IMR-90 (cell line): ENCODE results near the gene TJP3. TPM values are rescaled to one million over a fixed set of nuclear protein-coding genes. Genes with fewer than 3 reads are reported as not detected.

ENCODE experiments used
- ATAC-seq: fragments of 200-7000 bp; cut with Tn5 transposase; 2 replicates; pipeline ENCODE4 v1.9.1; 2020; ENCODE audit warnings: low read depth, mild to moderate bottlenecking, moderate library complexity
- BruUV-seq: library from RNA; stranded (reverse); fragments of 400-500 nt; replicated peaks from 2 replicates; lab custom pipeline; 2021; lab: Mats Ljungman, UMichigan
- CTCF ChIA-PET: fragments of 300-600 bp; formaldehyde crosslinking; extraction: SDS; loops from one replicate; lab custom pipeline; 2021; ENCODE audit warnings: antibody characterized with exemption; lab: Yijun Ruan, JAX
- POLR2A ChIA-PET: fragments of 300-600 bp; sonication (Branson Sonifier 250); formaldehyde crosslinking; loops from one replicate; lab custom pipeline; 2022; ENCODE audit warnings: antibody characterized with exemption; ENCODE audit not compliant: unreplicated experiment; lab: Charles Lee
- DNase-seq: peaks from one replicate; pipeline ENCODE4 v3.0.0; 2013
- H2AFZ ChIP-seq: replicated peaks from 2 replicates; pipeline ENCODE3; 2013; ENCODE audit warnings: low read length, mild to moderate bottlenecking; ENCODE audit not compliant: poor library complexity
- H2AK5ac ChIP-seq: 2 replicates; pipeline ENCODE4 v1.6.1; 2013; ENCODE audit warnings: low read depth, low read length, inconsistent platforms
- H2AK9ac ChIP-seq: replicated peaks from 2 replicates; pipeline ENCODE3; 2013; ENCODE audit warnings: mild to moderate bottlenecking, low read depth, low read length, moderate library complexity; ENCODE audit not compliant: poor library complexity
- H2BK120ac ChIP-seq: 2 replicates; pipeline ENCODE4 v1.6.1; 2013; ENCODE audit warnings: low read depth, low read length, inconsistent platforms
- H2BK15ac ChIP-seq: 3 replicates; pipeline ENCODE4 v1.6.1; 2013; ENCODE audit warnings: low read depth, low read length, inconsistent platforms
- H2BK20ac ChIP-seq: 2 replicates; pipeline ENCODE4 v1.6.1; 2013; ENCODE audit warnings: low read depth, mild to moderate bottlenecking, inconsistent platforms, low read length, moderate library complexity
- H2BK5ac ChIP-seq: 2 replicates; pipeline ENCODE4 v1.6.1; 2013; ENCODE audit warnings: mild to moderate bottlenecking, low read depth, low read length, inconsistent platforms; ENCODE audit not compliant: poor library complexity, severe bottlenecking
- H3K14ac ChIP-seq: replicated peaks from 2 replicates; pipeline ENCODE4 v1.6.1; 2013; ENCODE audit warnings: low read depth, low read length, inconsistent platforms
- H3K18ac ChIP-seq: 2 replicates; pipeline ENCODE4 v1.6.1; 2013; ENCODE audit warnings: low read depth, low read length, control low read depth
- H3K23ac ChIP-seq: 2 replicates; pipeline ENCODE4 v1.6.1; 2013; ENCODE audit warnings: low read depth, low read length, inconsistent platforms
- H3K27ac ChIP-seq: 2 replicates; pipeline ENCODE4 v1.5.1; 2013; ENCODE audit warnings: mild to moderate bottlenecking, control low read depth, low read length; ENCODE audit not compliant: insufficient read depth
- H3K27me3 ChIP-seq: 2 replicates; pipeline ENCODE4 v1.6.1; 2013; ENCODE audit warnings: low read length; ENCODE audit not compliant: control insufficient read depth, insufficient read depth
- H3K36me3 ChIP-seq: 2 replicates; pipeline ENCODE4 v1.6.1; 2013; ENCODE audit warnings: low read length, mixed read lengths; ENCODE audit not compliant: control insufficient read depth, insufficient read depth
- H3K4ac ChIP-seq: 2 replicates; pipeline ENCODE4 v1.6.1; 2013; ENCODE audit warnings: low read depth, low read length, inconsistent platforms
- H3K4me1 ChIP-seq: 2 replicates; pipeline ENCODE4 v1.6.1; 2013; ENCODE audit warnings: low read length, mixed read lengths; ENCODE audit not compliant: control insufficient read depth, insufficient read depth
- H3K4me2 ChIP-seq: 2 replicates; pipeline ENCODE4 v1.6.1; 2013; ENCODE audit warnings: low read depth, mild to moderate bottlenecking, control low read depth, low read length, moderate library complexity
- H3K4me3 ChIP-seq: 2 replicates; pipeline ENCODE4 v1.5.1; 2013; ENCODE audit warnings: low read depth, mild to moderate bottlenecking, control low read depth, low read length, moderate library complexity; ENCODE audit not compliant: insufficient read depth
- H3K56ac ChIP-seq: 2 replicates; pipeline ENCODE4 v1.6.1; 2013; ENCODE audit warnings: low read length, inconsistent platforms; ENCODE audit not compliant: insufficient read depth; ENCODE audit errors: extremely low read depth
- H3K79me1 ChIP-seq, 2 experiments: 2 replicates each; pipeline ENCODE4 v1.6.1; 2013; ENCODE audit warnings: low read length in 2 of 2, inconsistent platforms in 1 of 2, low read depth in 1 of 2
- H3K9ac ChIP-seq: 2 replicates; pipeline ENCODE4 v1.6.1; 2013; ENCODE audit warnings: low read depth, low read length, control low read depth
- H3K9me1 ChIP-seq: 2 replicates; pipeline ENCODE4 v1.6.1; 2013; ENCODE audit warnings: low read length, inconsistent platforms; ENCODE audit not compliant: insufficient read depth
- H3K9me3 ChIP-seq: 2 replicates; pipeline ENCODE4 v1.6.1; 2013; ENCODE audit warnings: low read length; ENCODE audit not compliant: control insufficient read depth, insufficient read depth
- H4K20me1 ChIP-seq: 2 replicates; pipeline ENCODE4 v1.6.1; 2013; ENCODE audit warnings: low read length, inconsistent platforms; ENCODE audit not compliant: insufficient read depth
- H4K5ac ChIP-seq: 2 replicates; pipeline ENCODE4 v1.6.1; 2013; ENCODE audit warnings: mild to moderate bottlenecking, low read depth, low read length, control low read depth
- H4K8ac ChIP-seq, 2 experiments: 2 replicates each; pipeline ENCODE4 v1.6.1; 2013; ENCODE audit warnings: low read depth in 2 of 2, low read length in 2 of 2, control low read depth in 1 of 2, inconsistent platforms in 1 of 2
- H4K91ac ChIP-seq: 2 replicates; pipeline ENCODE4 v1.6.1; 2013; ENCODE audit warnings: low read depth, low read length, inconsistent platforms; ENCODE audit not compliant: insufficient read depth
- BHLHE40 ChIP-seq: fragments of 150-350 bp; IDR thresholded peaks from 2 replicates; pipeline ENCODE4 v1.6.1; 2016; ENCODE audit warnings: mild to moderate bottlenecking, low read depth, low read length
- CEBPB ChIP-seq: IDR thresholded peaks from 2 replicates; pipeline ENCODE4 v1.6.1; 2012; ENCODE audit warnings: low read depth, low read length, improper control_type of control experiment
- CHD1 ChIP-seq: IDR thresholded peaks from 2 replicates; pipeline ENCODE4 v1.6.1; 2012; ENCODE audit warnings: low read depth, low read length, improper control_type of control experiment
- CTCF ChIP-seq: conservative IDR thresholded peaks from 2 replicates; pipeline ENCODE4 v1.5.1; 2012; ENCODE audit warnings: mild to moderate bottlenecking, low read depth, low read length, improper control_type of control experiment
- ELK1 ChIP-seq: fragments of 150-350 bp; IDR thresholded peaks from 2 replicates; pipeline ENCODE4 v1.6.1; 2016; ENCODE audit warnings: low read depth, mild to moderate bottlenecking, low read length, moderate library complexity, borderline replicate concordance
- FOS ChIP-seq: fragments of 150-350 bp; IDR thresholded peaks from 2 replicates; pipeline ENCODE4 v1.6.1; 2016; ENCODE audit warnings: low read depth, low read length
- MAFK ChIP-seq: IDR thresholded peaks from 2 replicates; pipeline ENCODE4 v1.6.1; 2012; ENCODE audit warnings: low read depth, low read length, improper control_type of control experiment
- MAZ ChIP-seq: IDR thresholded peaks from 2 replicates; pipeline ENCODE4 v1.6.1; 2012; ENCODE audit warnings: low read depth, mild to moderate bottlenecking, low read length, improper control_type of control experiment, moderate library complexity, borderline replicate concordance
- MXI1 ChIP-seq: IDR thresholded peaks from 2 replicates; pipeline ENCODE4 v1.6.1; 2012; ENCODE audit warnings: low read depth, mild to moderate bottlenecking, low read length, moderate library complexity, borderline replicate concordance
- NFE2L2 ChIP-seq: fragments of 150-350 bp; IDR thresholded peaks from 2 replicates; pipeline ENCODE4 v1.6.1; 2016; ENCODE audit warnings: low read depth, mild to moderate bottlenecking, low read length
- POLR2A ChIP-seq: IDR thresholded peaks from 2 replicates; pipeline ENCODE4 v1.6.1; 2012; ENCODE audit warnings: mild to moderate bottlenecking, low read depth, low read length
- RAD21 ChIP-seq: IDR thresholded peaks from 2 replicates; pipeline ENCODE4 v1.6.1; 2012; ENCODE audit warnings: low read length, improper control_type of control experiment
- RCOR1 ChIP-seq: IDR thresholded peaks from 2 replicates; pipeline ENCODE4 v1.6.1; 2012; ENCODE audit warnings: mild to moderate bottlenecking, low read length, improper control_type of control experiment; ENCODE audit not compliant: insufficient replicate concordance
- RFX5 ChIP-seq: IDR thresholded peaks from 2 replicates; pipeline ENCODE4 v1.8.0; 2012; ENCODE audit warnings: low read depth, mild to moderate bottlenecking, low read length, moderate library complexity
- SMC3 ChIP-seq: fragments of 150-350 bp; IDR thresholded peaks from 2 replicates; pipeline ENCODE4 v1.6.1; 2016; ENCODE audit warnings: low read depth, mild to moderate bottlenecking, antibody characterized with exemption, low read length, moderate library complexity
- USF2 ChIP-seq: fragments of 150-350 bp; IDR thresholded peaks from 2 replicates; pipeline ENCODE4 v1.6.1; 2017; ENCODE audit warnings: mild to moderate bottlenecking, antibody characterized with exemption, low read length, low read depth
- WGBS, 2 experiments: methylation state at CpG; one replicate each; pipeline versions ENCODE4 v1.1.5 to v1.1.7; 2013; ENCODE audit warnings: missing lambda C conversion rate in 2 of 2; ENCODE audit not compliant: insufficient read length in 1 of 2; ENCODE audit errors: extremely low coverage in 2 of 2; 5-methylcytosine and 5-hydroxymethylcytosine counted together
- dilution Hi-C: fragments of 300-500 bp; cut with HindIII; formaldehyde crosslinking; loops from one replicate; pipeline ENCODE4 v1.14.3; 2018; ENCODE audit warnings: low sequenced_read_pairs; ENCODE audit not compliant: unreplicated experiment
- in situ Hi-C: fragments of 300-500 bp; cut with MboI; formaldehyde crosslinking; loops from 3 replicates; pipeline ENCODE4 v1.14.3; 2019; ENCODE audit warnings: low sequenced_read_pairs, inconsistent platforms, mixed read lengths
- intact Hi-C: fragments of 100-400 bp; cut with micrococcal nuclease; formaldehyde crosslinking; loops from 2 replicates; pipeline ENCODE4 v1.10.0; 2022
- polyA plus RNA-seq, 3 experiments: library from polyadenylated mRNA; depleted of rRNA; stranded (reverse); fragments of >200 nt; gene quantifications; 2 replicates each; pipeline ENCODE4 v1.2.3, GENCODE V29; 2012; ENCODE audit warnings: low replicate concordance in 1 of 3
- total RNA-seq: library from RNA; depleted of rRNA; stranded (reverse); fragments of >200 nt; gene quantifications from 2 replicates; pipeline ENCODE4 v1.2.3, GENCODE V29; 2012

Gene TJP3
- total and polyA plus RNA-seq, 2 of the 4 experiments (the other 2 are of a cell fraction): not detected

- H3K14ac ChIP-seq: no peak overlapping the region
- no peaks in the 10 kb centered on the region for H3K4me1 ChIP-seq
- no peak overlapping the region for H2AFZ ChIP-seq
- in situ Hi-C loops (no loop called here), dilution Hi-C loops (no loop called here), intact Hi-C loops (no loop called here)
- H3K9me3 ChIP-seq: peaks cover 15% of the 10 kb centered on the region
- ChIA-PET POLR2A (no interaction called here), CTCF (no interaction called here)
- no peak overlapping the region for H3K4ac ChIP-seq
- H3K18ac ChIP-seq: no peak overlapping the region
- no peak overlapping the region for H3K27ac ChIP-seq
- H4K20me1 ChIP-seq: no peaks in the 10 kb centered on the region
- H2BK15ac ChIP-seq: no peak overlapping the region
- ATAC-seq: no peak
- no peaks in the 10 kb centered on the region for H3K79me1 ChIP-seq
- WGBS, 2 experiments: no CpG with 5 or more reads among the region's 3 CpGs
- no peaks in the 10 kb centered on the region for H3K9me1 ChIP-seq
- no peak overlapping the region for H2BK120ac ChIP-seq
- TF ChIP-seq BHLHE40 (no peak), RCOR1 (no peak), ELK1 (no peak), MAFK (no peak), POLR2A (no peak), RAD21 (no peak), MXI1 (no peak), RFX5 (no peak), CHD1 (no peak), SMC3 (no peak), USF2 (no peak), CEBPB (no peak), NFE2L2 (no peak), FOS (no peak), MAZ (no peak), CTCF (no peak)
- no peak overlapping the region for H2BK5ac ChIP-seq
- no TSS peak for BruUV-seq
- H3K4me3 ChIP-seq: no peak overlapping the region
- no peak overlapping the region for H3K23ac ChIP-seq
- no peak overlapping the region for H3K9ac ChIP-seq
- no peak overlapping the region for H4K5ac ChIP-seq
- no peak overlapping the region for H4K91ac ChIP-seq
- H4K8ac ChIP-seq: no peak overlapping the region
- no peak overlapping the region for H2AK9ac ChIP-seq
- H3K56ac ChIP-seq: no peak overlapping the region
- no peak overlapping the region for H3K4me2 ChIP-seq
- H2AK5ac ChIP-seq: no peak overlapping the region
- no peaks in the 10 kb centered on the region for H3K36me3 ChIP-seq
- peaks cover 10% of the 10 kb centered on the region for H3K27me3 ChIP-seq
- no peak for DNase-seq
- H2BK20ac ChIP-seq: no peak overlapping the region
Measured at GRCh38 chr19:3792114-3792513, 83.9 kb downstream of the TJP3 start.
